Endometrium (tissue), 2 donors: ENCODE data around the gene SPPL3.
"Not testable (repeated sequence)": the region's sequence is repeated elsewhere in the genome, so short reads cannot be mapped to it uniquely, and the experiment has no call there.

ENCODE experiments used
- FAIRE-seq: peaks from 2 replicates; lab custom pipeline; 2012; peaks lifted over from hg19 to GRCh38; lab: Jason Lieb, UNC
- donor health status: control.
- donor health status: control.

The SPPL3 gene

DNA sequence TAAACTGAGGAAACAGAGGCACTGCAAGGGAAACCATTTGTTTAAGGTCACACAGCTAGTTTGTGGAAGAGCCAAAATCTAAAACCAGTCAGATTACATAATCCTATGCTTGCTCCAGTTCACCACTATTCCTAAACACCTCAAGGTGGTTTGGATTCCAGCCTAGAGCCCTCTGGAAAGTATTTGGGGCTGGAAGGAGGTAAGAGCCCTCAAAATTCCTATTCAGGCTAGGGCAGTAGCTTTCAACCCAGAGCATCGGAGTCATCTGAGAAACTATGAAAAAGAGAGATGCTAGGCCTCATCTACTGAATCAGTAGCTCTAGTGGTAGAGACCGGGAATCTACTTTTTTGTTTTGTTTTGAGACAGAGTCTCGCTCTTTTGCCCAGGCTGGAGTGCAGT lies 16.0 kb upstream of the SPPL3 start:
- FAIRE-seq = no peak

DNA sequence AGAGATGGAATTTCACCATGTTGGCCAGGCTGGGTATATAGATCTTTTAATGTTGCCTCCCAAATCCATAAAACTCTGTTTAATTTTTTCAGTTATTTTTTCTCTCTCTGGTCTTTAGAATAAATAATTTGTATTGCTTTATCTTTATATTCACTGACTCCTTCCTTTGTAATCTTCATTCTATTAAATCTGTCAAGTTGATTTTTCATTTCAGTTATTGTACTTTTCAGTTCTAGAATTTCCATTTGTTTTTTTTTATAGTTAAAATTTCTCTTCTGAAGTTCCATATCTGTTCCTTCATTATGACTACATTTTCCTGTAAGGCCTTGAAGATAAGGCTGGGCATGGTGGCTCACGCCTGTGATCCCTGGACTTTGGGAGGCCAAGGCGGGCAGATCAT lies 13.6 kb upstream of the SPPL3 start:
- FAIRE-seq = no peak

DNA sequence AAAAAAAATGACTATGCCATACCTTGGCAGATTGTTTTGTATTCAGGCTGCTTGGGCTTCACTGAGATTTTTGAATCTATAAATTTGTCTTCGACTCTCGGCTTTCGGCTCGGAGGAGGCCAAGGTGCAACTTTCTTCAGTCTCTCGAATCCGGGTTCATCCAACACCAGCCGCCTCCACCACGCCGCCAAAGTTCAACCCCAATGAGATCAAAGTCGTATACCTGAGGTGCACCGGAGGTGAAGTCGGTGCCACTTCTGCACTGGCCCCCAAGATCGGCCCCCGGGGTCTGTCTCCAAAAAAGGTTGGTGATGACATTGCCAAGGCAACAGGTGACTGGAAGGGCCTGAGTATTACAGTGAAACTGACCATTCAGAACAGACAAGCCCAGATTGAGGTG lies 12.4 kb upstream of the SPPL3 start:
- no peak for FAIRE-seq

DNA sequence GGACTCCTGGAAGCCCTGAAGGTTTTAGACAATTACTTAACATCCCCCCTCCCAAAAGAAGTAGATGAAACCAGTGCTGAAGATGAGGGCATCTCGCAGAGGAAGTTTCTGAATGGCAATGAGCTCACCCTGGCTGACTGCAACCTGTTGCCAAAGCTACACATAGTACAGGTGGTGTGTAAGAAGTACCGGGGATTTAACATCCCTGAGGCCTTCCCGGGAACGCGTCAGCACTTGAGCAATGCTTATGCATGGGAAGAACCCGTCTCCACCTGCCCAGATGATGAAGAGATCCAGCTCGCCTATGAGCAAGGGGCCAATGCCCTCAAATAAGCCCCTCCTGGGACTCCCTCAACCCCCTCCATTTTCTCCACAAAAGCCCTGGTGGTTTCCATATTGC lies 10.6 kb upstream of the SPPL3 start:
- no peak for FAIRE-seq

DNA sequence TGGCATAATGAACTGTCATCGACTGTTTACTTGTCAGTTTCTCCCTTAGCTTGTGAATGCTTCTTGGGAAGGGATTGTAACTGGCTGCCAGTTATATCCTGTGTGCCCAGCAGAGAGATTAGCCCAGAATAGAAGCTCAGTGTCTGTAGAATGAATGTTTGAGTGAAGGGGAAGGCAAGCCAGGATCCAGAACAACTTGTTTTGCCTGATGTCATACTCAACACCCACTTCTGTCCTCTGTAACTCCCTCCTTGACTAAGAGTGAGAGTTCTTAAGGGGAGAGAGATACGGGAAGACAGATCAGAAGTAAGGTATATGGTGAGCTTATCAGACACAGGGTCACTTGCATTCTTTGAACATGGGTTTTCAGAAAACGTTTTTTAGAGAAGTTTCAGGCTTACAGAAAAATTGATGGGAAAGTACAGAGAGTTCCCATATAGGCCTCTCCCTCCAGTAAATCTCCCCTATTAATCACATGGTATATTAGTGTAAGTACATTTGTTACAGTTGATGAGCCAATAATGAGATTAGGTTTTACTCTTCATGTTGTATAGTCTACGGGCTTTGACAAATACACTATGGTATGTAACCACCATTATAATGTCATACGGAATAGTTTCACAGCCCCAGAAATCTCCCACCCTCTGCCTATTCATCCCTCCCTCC lies 5.6 kb upstream of the SPPL3 start:
- no peak for FAIRE-seq

DNA sequence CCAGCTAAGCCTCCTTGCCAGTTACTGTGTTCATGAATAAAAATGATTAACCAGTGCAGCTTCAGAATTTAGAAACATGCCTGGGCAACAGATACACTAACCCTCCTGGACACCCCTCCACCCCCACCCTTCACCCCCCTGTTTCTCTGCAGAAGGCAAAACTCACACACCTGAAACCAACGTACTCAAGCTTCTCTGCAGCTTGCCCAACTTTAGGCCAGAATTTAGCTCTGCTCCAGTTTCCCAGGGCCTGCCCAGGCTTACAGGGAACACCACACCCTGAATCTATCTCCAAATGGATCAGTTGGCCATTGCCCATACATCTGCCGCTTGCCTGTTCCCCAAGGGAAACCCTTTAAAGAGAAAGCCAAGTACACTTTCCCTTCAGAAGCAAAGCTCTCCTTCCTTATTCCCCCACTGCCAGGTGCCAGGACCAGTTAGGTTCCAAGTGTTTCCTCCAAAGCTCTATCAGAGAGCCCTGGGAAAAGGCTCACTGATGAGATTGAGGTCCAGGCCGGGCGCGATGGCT lies 1.8 kb upstream of the SPPL3 start:
- no peak for FAIRE-seq

DNA sequence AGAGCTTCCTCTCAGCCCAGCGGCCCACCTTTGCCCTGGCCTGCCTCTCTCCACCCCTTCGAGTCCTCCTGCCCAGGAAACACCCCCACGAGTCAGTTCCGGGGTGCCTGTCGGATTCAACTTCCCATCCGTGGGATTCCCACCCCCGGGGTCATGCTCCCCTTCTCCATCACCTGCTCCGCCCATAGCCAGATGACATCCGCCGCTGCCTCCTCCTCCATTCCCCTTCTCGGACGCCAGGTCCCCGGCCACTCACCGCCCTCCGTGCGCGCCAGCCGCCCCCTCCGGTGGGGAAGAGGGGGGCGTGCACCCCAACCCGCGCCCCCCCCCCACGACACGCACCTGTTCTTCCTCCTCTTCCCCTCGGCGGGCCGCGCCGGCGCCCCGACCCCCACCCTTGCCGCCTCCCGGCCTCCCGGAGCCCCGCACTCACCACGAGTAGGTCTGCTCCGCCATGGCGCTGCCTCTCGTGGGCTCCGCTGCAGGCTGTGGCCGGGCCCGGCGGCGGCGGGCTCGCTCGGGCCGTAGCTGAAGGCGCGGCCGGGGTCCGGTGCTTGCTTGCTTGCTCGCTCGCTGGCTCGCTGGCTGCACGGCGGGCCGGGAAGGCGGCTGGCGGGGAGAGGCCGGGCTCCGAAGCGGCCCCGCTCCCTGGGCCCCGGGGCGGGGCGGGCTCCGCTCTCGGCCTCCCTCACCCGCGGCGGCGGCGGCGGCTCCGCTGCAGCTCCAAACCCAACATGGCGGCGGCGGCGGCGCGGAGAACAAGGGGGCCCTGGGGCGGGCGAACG lies 554 bp downstream of the SPPL3 start:
- FAIRE-seq = no peak

DNA sequence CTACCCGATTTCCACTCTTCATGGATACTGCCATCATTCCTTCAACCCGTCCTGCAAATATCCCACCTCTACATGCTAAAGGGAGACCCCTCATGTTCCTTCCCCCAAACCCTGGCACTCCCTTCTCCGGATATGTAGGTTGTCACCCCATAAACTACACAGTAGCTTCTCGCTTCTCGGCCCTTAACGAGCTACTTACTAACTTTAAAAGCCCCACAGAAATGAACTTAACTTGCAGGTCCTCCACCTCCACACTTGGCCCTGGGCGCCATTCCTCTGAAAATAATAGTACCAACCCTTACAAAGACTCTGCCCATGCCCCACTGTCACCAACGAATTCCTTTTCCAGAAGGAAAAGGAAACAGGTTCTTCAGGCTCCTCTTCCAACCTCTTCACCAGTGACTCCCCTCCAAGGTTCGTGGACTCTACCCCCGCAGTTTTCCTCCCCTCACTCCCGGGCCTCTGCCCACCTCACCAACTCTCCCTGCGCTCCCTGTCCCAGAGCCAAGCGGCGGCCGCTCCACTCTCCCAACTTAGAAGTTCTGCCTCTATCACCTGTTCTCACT lies 1.2 kb downstream of the SPPL3 start:
- FAIRE-seq = no peak

DNA sequence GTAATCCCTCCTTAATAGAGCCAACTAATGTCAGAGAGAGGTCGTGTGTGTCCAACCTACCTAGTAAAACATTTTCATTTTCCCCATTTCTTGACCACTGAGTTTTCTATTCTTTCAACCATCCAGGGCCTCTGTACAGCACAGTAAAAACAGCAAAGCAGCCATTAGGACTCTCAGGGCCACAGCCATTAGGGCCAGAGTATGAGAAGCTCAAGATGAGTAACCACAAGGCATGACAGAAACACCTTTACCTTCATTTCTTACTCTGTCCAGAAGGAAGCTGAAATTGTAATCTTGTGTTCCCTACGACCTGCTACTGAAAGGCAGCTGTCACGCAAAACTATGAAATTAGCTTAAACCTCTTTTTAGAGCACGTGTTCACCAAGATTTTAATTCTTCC lies 2.3 kb downstream of the SPPL3 start:
- FAIRE-seq = no peak

DNA sequence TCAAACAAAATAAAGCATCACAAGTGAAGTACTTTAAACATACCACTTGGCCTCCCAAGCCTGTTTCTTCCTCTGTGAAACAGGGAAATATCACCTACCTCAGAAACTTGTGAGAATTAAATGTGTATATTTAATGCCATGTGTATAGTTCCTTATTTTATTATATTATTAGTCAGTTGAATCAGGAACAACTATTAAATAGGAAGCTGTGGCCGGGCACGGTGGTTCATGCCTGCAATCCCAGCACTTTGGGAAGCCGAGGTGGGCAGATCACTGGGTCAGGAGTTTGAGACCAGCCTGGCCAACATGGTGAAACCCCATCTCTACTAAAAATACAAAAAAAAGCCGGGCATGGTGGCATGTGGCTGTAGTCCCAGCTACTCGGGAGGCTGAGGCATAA lies 3.1 kb downstream of the SPPL3 start:
- FAIRE-seq = not testable (repeated sequence)

DNA sequence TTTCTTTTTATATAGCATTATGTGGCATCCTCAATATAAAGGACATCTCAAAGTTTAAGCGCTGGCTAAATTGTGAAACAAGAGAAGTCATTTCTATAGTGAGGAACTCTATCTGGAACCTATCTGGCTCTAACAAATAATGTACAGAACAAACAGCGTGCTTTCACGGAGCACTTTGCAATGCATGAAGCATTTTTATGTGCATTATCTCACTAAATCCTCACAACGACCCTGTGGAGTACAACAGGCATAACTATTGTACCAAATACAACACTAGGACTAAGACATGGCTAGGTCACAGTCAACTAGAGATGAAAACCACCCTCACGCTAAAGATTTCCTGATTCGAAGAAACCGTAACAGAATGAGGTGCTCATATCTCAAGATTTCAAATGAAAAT lies 8.6 kb downstream of the SPPL3 start:
- no peak for FAIRE-seq

DNA sequence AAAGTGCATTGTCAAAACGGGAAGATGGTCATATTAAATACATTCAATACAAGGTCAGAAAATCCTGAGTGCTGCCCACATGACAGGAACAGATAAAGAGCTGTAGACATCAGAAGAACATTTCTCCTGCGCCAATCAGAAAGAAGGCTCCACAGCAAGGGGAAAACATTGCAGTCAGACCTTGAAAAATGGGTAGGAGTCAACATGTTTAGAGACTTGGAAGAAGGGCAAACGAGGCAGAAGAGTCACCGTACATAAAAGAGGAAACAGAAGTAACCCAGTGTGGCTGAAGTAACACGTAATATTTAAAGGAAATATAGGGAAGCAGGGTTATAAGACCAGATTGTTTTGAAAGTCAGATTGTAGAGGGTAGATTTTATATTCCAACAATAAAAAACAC lies 11.9 kb downstream of the SPPL3 start:
- no peak for FAIRE-seq

DNA sequence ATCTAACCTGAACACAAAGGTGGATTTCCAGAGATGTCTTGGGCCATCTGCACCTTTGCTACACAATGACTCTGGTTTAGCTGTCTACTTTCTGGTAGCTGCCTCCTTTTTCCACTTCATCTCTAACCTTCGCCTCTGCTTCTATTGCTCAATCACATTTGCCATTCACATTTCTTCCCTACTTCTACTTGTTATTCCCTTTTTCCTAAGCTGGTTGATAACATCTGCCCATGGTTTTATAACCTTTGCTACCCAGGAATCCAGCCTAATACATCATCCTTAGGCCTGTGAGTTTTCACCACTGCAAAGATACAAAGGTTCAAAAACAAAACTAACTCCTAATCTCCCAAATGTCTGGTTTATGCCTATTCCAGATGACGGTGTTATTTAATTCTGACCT lies 13.2 kb downstream of the SPPL3 start:
- no peak for FAIRE-seq

DNA sequence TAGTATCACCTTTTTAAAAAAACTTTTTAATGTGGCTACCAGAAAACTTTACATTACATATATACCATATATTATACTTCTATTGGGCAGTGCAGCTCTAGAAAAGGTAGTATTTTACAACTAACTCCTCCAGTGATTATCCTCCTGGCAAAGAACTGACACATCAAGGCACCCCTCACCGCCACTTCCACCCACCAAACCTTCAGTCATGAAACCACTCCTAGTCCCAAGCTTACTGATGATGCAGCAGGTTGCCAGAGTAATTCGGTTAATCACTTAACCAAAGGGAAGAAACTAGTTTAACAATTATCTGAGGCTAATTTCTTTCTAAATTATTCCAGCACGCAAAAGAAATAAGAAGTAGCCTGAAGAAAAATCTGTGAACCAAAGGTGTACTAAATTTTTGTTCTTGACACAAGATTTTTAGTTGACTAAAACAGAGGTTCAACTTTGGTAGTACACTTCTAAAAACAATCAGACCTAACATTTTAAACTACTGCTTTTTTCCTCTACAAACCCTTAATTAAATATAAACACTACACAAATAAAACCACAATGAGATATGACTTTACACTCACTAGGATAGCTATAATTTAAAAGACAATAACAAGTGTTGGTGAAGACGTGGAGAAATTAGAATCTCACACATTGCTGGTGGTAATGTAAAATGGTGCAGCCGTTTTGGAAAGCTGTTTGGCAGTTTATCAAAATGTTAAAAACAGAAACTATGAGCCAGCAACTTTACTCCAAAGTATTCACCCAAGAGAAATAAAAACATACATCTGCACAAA lies 16.7 kb downstream of the SPPL3 start:
- FAIRE-seq = no peak

DNA sequence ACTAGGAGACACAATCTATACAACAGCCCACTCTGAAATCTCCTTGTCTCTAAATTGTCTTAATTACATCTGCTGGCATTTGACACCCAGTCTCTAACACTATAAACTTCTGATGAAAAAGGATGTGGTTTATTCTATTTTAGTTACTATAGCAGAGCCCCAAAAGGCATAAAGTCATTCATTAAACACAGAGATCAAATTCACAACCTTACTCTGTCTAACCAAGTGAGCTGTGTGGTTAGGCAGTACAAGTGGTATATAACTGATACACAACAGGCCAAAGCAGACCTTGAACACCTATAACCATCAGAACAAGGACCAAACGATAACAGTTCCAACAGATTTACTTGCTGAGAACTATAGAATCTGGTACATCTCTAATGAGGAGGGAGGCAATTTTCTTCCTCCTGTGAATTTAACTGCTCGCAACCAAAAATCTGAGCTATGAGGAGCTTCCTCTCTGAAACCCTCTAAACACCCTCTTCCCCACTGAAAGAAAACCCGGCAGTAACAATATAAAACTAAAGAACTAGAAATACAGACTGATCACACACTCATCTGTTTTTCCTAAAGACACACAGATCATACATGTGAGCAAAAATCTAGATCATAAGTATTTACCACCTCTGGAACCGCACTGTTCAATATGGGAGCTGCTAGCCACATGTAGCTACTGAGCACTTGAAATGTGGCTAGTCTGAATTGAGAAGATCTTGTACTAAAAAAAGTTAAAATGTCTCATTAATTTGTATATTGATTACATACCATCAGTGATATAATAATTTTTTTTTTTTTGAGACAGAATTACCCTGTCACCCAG lies 17.7 kb downstream of the SPPL3 start:
- FAIRE-seq = no peak

DNA sequence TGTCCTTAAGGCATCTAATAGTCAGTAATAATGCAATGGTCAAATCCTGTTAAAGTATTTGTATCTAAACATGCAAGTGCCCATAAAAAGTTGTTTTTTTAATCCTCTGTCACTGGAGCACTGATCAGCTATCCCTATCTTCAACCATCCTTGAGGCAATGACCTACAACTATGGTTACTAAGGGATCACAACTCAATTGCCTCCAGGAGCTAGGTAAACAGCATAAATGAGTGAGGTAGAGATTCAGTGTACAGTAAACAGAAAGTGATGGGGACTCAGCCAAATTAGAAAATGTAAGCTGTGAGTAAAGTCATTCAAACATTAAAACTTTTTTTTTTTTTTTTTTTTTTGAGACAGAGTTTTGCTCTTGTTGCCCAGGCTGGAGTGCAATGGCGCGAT lies 18.6 kb downstream of the SPPL3 start:
- no peak for FAIRE-seq

DNA sequence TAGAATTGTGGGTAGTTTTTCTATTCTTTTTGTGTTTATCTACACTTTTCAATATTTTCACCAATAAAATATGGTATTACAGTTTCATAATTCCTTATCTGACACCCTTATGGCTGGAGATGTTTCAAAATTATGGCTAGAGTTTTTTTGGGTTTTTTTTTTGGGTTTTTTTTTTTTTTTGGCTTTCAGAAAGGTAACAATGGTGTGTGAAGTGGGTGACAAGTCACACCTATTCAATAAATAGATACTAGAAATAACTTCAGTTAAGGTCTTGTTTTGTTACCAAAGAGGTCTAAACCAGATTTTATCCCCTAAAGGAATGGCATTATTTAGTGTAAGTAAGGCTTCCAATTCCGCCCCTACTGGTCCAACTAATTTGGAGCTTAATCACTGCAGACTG lies 19.5 kb downstream of the SPPL3 start:
- no peak for FAIRE-seq

DNA sequence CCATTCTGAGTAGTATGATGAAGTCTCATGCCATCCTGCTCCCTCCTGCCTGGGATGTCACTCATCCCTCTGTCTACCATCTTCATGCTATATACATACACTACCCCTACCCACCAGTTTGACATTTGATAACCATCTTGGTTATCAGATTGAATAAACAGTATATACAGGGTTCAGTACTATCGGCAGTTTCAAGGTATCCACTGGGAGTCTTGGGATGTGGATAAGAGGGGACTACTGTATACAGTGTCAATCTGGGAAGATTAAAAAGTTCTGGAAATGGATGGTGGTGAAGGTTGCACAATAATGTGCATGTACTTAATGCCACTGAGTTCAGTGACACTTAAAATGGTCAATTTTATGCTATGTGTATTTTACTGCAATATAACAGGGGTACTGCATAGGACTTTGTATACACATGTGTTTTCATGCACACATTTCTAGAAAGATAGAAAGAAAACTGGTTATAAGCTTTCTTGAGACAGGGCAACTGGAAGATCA lies 22.1 kb downstream of the SPPL3 start:
- FAIRE-seq = no peak

DNA sequence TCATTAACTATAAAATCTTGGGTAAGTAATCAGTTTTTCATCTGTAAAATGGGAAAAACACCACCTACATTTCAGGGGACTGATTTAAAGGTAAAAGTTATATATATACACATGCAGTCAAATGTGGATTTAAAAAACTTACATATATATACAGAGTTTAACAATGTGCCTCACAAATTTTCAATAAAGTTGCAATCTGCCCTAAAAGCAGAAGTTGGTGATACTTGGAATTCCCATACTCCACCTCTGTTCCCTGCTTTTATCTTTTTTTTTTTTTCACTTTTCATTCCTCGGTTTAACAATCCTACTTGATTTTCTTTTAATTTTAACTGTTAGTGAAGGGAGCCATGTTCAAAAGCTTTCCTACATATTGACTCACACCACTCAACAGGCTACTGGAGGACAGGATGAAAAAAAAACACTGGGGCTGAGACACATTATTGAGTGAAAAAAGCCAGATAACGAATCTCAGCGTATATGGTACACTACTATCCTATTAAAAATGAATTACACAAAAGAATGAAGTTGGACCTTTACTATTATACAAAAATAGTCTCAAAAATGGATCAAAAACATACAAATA lies 24.3 kb downstream of the SPPL3 start:
- FAIRE-seq = no peak

DNA sequence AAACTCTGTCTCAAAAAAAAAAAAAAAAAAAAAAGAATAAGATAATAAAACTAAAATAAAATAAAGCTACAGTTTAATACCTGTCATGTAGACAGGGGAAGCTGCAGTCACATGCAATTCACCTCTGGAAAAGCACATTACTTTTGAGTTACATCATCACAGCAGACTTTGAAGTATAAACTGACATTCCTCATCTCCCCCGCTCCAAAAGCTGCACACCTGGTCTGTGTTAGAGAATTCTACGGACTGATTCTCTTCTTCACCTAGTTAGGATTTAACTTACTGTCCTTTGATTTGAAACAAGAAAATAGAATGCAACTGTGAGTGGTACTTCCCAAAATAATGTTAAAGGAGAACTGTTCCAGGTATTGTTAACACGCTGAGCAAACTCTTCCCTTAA lies 25.1 kb downstream of the SPPL3 start:
- FAIRE-seq = no peak

DNA sequence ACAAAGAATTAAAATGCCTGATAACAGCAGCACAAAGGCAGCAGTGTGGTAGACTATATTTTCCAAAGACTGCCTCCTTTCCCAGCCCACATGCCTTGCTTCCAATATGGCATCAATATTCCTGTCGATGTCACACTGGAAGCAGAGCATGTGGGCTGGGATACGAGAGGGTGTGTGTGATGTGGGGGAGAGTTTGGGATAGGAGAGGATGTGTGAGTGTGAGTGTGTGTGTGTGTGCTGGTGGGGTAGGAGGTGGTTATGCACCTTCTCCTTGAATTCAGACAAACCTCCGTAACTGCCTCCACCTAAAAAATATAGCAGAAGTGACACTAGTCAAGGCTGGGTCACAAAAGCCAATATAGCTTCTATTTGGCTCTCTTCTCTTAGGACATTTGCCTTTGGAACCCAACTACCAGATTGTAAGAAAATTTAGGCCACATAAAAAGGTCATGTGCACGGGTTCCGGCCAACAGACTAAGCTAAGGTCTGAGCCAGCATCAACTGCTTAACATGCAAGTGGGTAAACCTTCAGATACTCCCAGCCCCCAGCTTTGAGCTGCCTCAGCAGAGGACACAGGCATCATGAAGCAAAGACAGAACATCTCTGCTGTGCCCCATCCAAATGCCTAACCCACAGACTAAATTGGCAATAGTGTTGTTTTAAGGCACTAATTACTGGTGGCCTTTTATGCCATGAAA lies 29.5 kb downstream of the SPPL3 start:
- no peak for FAIRE-seq
